GM21825 (cell line): ENCODE results near the gene ACOT2.

Experiments
- ATAC-seq: cut with Tn5 transposase; IDR thresholded peaks from one replicate; pipeline ENCODE4 v1.9.1; 2021; ENCODE audit warnings: mild to moderate bottlenecking, moderate library complexity; ENCODE audit not compliant: unreplicated experiment

ACOT2 gene

DNA sequence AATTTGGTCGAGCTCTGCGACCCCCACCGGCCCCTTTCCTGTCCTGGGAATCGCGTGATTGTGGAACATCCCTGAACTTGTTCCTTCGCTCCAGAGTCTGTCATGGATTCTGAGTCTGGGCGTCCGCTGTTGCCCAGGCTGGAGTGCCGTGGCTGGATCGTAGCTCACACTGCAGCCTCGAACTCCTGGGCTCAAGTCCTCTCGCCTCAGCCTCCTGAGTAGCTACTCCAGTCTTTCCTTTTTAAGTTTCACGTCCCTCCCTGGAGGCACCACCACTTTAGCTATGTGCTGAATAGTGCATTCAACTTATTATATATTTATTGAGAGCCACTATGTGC, 44.0 kb downstream of the ACOT2 start:
- no peak for ATAC-seq

DNA sequence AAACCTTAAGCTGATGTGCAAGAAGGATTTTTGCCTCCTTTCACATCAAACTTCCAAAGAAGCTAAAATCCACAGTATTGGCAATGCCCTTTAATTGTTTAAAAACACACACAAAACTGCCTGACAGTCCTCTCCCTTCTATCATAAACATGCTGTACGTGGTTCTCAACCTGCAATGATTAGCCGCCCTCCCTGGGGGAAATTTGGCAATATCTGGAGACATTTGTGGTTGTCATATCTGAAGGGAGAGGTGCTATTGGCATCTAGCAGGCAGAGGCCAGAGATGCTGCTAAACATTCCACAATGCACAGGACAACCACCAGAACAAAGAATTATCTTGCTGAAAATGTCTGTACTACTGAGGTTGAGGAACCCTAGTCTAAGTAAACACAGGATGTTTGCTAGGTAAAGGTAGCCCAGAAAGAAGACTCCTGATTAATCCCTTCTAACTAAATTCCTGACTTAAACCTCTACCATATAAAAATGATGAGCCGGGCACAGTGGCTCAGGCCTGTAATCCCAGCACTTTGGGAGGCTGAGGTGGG, 44.5 kb downstream of the ACOT2 start:
- ATAC-seq: no peak

DNA sequence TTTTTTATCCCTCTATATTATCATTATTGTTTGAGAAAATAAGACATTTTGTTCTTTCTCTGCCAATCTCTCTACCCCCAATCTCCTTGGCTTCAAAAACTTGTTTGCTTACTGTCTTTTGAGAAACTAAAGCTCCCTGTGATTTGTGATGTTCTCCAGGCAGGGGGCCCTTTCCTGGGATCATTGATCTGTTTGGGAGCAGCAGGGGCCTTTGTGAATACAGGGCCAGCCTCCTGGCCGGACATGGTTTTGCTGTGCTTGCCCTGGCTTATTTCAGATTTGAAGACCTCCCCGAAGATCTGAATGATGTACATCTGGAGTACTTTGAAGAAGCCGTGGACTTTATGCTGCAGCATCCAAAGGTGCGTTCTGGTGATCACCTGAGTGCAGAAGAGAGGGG, 47.8 kb downstream of the ACOT2 start:
- ATAC-seq: no peak

DNA sequence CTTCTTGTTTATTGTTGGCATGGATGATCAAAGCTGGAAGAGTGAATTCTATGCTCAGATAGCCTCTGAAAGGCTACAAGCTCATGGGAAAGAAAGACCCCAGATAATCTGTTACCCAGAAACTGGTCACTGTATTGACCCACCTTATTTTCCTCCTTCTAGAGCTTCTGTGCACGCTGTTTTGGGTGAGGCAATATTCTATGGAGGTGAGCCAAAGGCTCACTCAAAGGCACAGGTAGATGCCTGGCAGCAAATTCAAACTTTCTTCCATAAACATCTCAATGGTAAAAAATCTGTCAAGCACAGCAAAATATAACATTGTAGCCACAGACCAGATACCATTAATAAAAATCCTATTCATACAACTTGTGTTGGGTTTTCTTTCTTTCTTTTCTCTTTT, 50.5 kb downstream of the ACOT2 start:
- ATAC-seq: no peak

DNA sequence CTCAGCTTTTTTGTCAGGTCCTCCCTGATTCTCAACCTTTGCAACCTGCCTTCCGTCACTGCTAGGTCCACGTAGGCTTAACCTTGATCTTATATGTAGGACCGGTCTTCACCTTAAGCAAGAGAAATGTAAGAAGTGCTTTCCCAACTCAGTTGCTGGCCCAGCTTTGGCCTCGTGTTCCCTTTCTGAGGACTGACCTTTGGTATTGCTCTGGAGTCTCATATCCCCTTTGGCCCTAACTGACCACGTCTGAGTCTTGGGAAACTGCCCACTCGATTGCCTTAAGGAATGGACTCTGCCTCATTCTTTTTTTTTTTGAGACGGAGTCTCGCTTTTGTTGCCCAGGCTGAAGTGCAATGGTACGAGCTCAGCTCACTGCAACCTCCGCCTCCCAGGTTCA, 51.3 kb downstream of the ACOT2 start:
- no peak for ATAC-seq

DNA sequence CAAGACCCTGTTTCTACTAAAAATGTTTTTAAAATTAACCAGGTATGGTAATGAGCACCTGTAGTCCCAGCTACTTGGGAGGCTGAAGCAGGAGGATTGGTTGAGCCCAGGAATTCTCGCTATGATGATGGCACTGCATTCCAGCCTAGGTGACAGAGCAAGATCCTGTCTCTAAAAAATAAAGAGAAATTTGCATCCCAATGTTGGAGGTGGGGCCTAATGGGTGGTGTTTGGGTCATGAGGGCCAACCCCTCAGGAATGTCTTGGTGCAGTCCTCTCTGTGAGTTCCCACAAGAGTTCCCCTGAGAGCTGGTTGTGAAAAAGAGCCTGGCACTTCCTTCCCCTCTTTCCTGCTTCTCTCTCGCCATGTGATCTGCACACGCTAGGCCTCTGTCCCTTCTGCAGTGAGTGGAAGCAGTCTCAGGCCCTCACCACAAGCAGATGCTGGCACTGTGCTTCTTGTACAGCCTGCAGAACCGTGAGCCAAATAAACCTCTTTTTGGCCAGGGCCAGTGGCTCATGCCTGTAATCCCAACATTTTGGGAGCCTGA, 54.6 kb downstream of the ACOT2 start:
- no peak for ATAC-seq
